Trophoblast cell (in vitro differentiated cells and primary cell): ENCODE results near the gene MTAP.

Experiments
- DNase-seq, 2 donors: peaks; one replicate each; pipeline ENCODE4 v3.0.0-alpha.2; 2016
- H2AFZ ChIP-seq: 2 replicates; pipeline ENCODE4 v1.6.1; 2013; ENCODE audit warnings: low read length, moderate library complexity, mild to moderate bottlenecking; ENCODE audit not compliant: insufficient read depth, poor library complexity
- H2AK5ac ChIP-seq: 2 replicates; pipeline ENCODE4 v1.6.1; 2013; ENCODE audit warnings: mild to moderate bottlenecking, low read length
- H2BK120ac ChIP-seq: 2 replicates; pipeline ENCODE4 v1.6.1; 2013; ENCODE audit warnings: low read length, mild to moderate bottlenecking, moderate library complexity; ENCODE audit not compliant: insufficient read depth, poor library complexity
- H2BK12ac ChIP-seq: 2 replicates; pipeline ENCODE4 v1.6.1; 2013; ENCODE audit warnings: mild to moderate bottlenecking, low read length, moderate library complexity
- H2BK5ac ChIP-seq: 2 replicates; pipeline ENCODE4 v1.6.1; 2013; ENCODE audit warnings: low read length, low read depth, moderate library complexity, mild to moderate bottlenecking; ENCODE audit not compliant: poor library complexity
- H3K14ac ChIP-seq: 2 replicates; pipeline ENCODE4 v1.6.1; 2013; ENCODE audit warnings: mild to moderate bottlenecking, low read length
- H3K18ac ChIP-seq: 2 replicates; pipeline ENCODE4 v1.6.1; 2013; ENCODE audit warnings: mild to moderate bottlenecking, low read length
- H3K23ac ChIP-seq: 2 replicates; pipeline ENCODE4 v1.6.1; 2013; ENCODE audit warnings: low read length
- H3K27ac ChIP-seq: 2 replicates; pipeline ENCODE4 v1.5.1; 2013; ENCODE audit warnings: low read depth, mild to moderate bottlenecking, inconsistent platforms, low read length, moderate library complexity
- H3K27me3 ChIP-seq: 2 replicates; pipeline ENCODE4 v1.6.1; 2013; ENCODE audit warnings: inconsistent platforms, mild to moderate bottlenecking, low read length, moderate library complexity; ENCODE audit not compliant: insufficient read depth
- H3K36me3 ChIP-seq, 2 experiments: 1 replicate in 1 of 2; 2 replicates in 1 of 2; pipeline ENCODE4 v1.6.1; 2013; ENCODE audit warnings: low read length in 2 of 2, mild to moderate bottlenecking in 2 of 2, moderate library complexity in 1 of 2; ENCODE audit not compliant: insufficient read depth in 2 of 2, control insufficient read depth in 1 of 2
- H3K4ac ChIP-seq: 2 replicates; pipeline ENCODE4 v1.6.1; 2013; ENCODE audit warnings: low read depth, mild to moderate bottlenecking, low read length, moderate library complexity
- H3K4me1 ChIP-seq, 2 experiments: 1 replicate in 1 of 2; 2 replicates in 1 of 2; pipeline ENCODE4 v1.6.1; 2013; ENCODE audit warnings: low read length in 2 of 2, mild to moderate bottlenecking in 2 of 2, moderate library complexity in 1 of 2; ENCODE audit not compliant: insufficient read depth in 2 of 2, control insufficient read depth in 1 of 2
- H3K4me2 ChIP-seq: 2 replicates; pipeline ENCODE4 v1.6.1; 2013; ENCODE audit warnings: inconsistent platforms, mild to moderate bottlenecking, low read length, moderate library complexity
- H3K4me3 ChIP-seq: 2 replicates; pipeline ENCODE4 v1.5.1; 2013; ENCODE audit warnings: mild to moderate bottlenecking, low read depth, low read length, inconsistent platforms
- H3K79me1 ChIP-seq: one replicate; pipeline ENCODE4 v1.6.1; 2013; ENCODE audit warnings: low read length
- H3K79me2 ChIP-seq: 2 replicates; pipeline ENCODE4 v1.6.1; 2013; ENCODE audit warnings: low read length, mild to moderate bottlenecking; ENCODE audit not compliant: control insufficient read depth, insufficient read depth, poor library complexity
- H3K9ac ChIP-seq: 2 replicates; pipeline ENCODE4 v1.6.1; 2013; ENCODE audit warnings: mild to moderate bottlenecking, low read length
- H3K9me3 ChIP-seq: 2 replicates; pipeline ENCODE4 v1.6.1; 2013; ENCODE audit warnings: low read depth, mild to moderate bottlenecking, control low read depth, inconsistent platforms, low read length; ENCODE audit not compliant: insufficient read depth
- H4K12ac ChIP-seq: 2 replicates; pipeline ENCODE4 v1.6.1; 2013; ENCODE audit warnings: low read depth, mild to moderate bottlenecking, low read length, moderate library complexity
- H4K8ac ChIP-seq: 2 replicates; pipeline ENCODE4 v1.6.1; 2013; ENCODE audit warnings: low read depth, mild to moderate bottlenecking, low read length, moderate library complexity
- H4K91ac ChIP-seq: one replicate; pipeline ENCODE4 v1.6.1; 2013; ENCODE audit warnings: low read depth, mild to moderate bottlenecking, low read length, moderate library complexity
- WGBS: extraction: QIAGEN DNeasy Blood & Tissue Kit; methylation state at CpG from one replicate; pipeline ENCODE4 v1.1.7; 2013; ENCODE audit warnings: missing lambda C conversion rate; ENCODE audit not compliant: insufficient read length, insufficient coverage; ENCODE audit errors: extremely low coverage; 5-methylcytosine and 5-hydroxymethylcytosine counted together

The MTAP gene

DNA sequence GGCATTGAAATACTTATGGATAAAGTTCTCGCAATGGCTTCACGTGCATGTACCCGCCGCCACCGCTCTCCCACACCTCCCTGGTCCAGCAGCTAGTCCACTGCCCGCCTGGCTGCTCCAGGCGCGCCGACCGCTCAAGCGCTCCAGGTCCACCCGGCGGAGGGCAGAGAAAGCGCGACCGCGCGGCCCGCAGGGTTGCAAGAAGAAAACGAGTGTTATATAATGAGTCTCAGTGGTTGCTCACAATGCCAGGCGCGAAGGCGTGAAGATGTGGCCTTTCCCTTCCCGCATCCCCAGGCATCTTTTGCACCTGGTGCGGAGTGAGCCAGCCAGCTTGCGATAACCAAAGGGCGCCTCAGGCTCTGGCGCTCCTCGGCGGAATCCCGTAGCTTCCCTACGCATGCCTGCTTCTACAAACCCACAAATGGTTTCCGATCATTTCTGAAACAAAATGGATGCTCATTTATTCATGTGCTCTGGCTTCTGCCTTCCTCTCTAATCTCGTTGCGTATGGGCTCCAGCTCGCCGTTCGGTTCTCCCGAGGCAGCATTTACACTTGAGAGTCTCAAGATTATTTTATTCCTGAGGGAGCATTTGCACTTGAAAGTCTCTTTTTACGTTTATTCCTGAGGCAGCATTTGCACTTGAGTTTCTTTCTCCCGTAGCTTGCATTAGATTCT lies 166.0 kb downstream of the MTAP start:
- no peak overlapping the region for H3K27ac ChIP-seq
- peaks cover 15% of the 10 kb centered on the region for H3K9me3 ChIP-seq
- no peak overlapping the region for H4K91ac ChIP-seq
- peak in 1 of 2 donors; percentile 43 for DNase-seq
- peak overlapping the region; percentile 27 for H3K4me2 ChIP-seq
- no peak overlapping the region for H3K4ac ChIP-seq
- no peak overlapping the region for H2BK5ac ChIP-seq
- no peak overlapping the region for H4K8ac ChIP-seq
- H3K18ac ChIP-seq, result no peak overlapping the region
- H3K9ac ChIP-seq, result no peak overlapping the region
- H3K14ac ChIP-seq, result no peak overlapping the region
- no peak overlapping the region for H2AFZ ChIP-seq
- H3K4me1 ChIP-seq, result peaks cover 17 to 24% of the 10 kb centered on the region in 2 experiments
- no peak overlapping the region for H3K23ac ChIP-seq
- H2BK120ac ChIP-seq, result no peak overlapping the region
- H3K79me2 ChIP-seq, result no peaks in the 10 kb centered on the region
- H2BK12ac ChIP-seq, result no peak overlapping the region
- peak overlapping the region; percentile 34 for H3K4me3 ChIP-seq
- WGBS, result no CpG with 5 or more reads among the region's 41 CpGs
- H3K79me1 ChIP-seq, result peaks cover 4% of the 10 kb centered on the region
- H4K12ac ChIP-seq, result no peak overlapping the region
- peaks cover 61% of the 10 kb centered on the region for H3K27me3 ChIP-seq
- H3K36me3 ChIP-seq, result no peaks in the 10 kb centered on the region
- no peak overlapping the region for H2AK5ac ChIP-seq

DNA sequence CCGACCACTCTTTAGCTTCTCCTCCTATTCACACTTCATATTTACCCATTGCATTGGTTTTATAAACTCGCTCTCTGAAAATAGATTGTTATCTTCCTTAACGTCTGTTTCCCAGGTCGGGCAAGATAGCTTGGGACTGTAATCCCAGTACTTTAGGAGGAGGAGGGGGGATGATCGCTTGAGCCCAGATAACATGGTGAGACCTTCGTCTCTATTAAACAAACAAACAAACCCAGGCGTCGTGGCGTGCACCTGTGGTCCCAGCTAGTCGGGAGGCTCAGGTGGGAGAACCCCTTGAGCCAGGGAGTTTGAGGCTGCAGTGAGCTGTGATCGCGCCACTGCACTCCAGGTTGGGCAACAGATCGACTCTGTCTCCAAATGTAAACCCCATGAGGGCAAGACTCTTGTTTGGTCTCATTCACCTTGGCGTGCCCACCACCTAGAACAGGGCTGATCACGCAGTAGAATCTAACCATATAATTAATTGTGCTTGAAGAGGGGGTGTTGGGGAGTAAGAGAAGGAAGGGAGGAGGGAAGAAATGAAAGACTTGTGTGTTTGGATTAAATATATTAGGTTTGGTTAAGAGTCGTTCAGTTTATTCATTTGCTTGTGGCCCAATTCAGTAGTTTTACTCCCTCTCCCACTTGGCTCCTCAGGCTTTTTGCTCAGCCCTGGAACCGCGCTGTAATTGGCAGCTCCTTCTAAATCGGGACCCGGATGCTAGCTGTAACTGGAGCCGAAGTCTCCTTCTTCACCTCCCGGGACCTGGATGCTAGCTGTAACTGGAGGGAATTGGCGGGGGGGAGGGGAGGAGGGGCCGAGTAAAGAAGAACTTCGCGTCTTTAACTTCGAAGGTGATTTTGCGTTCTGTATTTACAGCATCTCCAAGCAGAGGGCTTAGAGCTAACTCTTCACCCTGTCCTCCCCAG lies 166.8 kb downstream of the MTAP start:
- Histone ChIP-seq H3K27ac (no peak overlapping the region), H3K18ac (no peak overlapping the region), H2AK5ac (no peak overlapping the region), H2BK120ac (no peak overlapping the region), H3K14ac (no peak overlapping the region), H4K91ac (no peak overlapping the region), H3K4me2 (no peak overlapping the region), H4K12ac (no peak overlapping the region), H3K36me3 (no peaks in the 10 kb centered on the region), H3K9ac (no peak overlapping the region), H3K4me3 (no peak overlapping the region), H3K79me1 (peaks cover 4% of the 10 kb centered on the region), H3K79me2 (no peaks in the 10 kb centered on the region), H2BK5ac (no peak overlapping the region), H3K4ac (no peak overlapping the region), H3K9me3 (peaks cover 15% of the 10 kb centered on the region), H2BK12ac (no peak overlapping the region), H3K27me3 (peaks cover 67% of the 10 kb centered on the region), H4K8ac (no peak overlapping the region), H3K23ac (no peak overlapping the region), H3K4me1 (peaks cover 17 to 24% of the 10 kb centered on the region in 2 experiments), H2AFZ (no peak overlapping the region)
- 100% methylated on average over 1 of the region's 28 CpGs for WGBS
- DNase-seq, result no peak

DNA sequence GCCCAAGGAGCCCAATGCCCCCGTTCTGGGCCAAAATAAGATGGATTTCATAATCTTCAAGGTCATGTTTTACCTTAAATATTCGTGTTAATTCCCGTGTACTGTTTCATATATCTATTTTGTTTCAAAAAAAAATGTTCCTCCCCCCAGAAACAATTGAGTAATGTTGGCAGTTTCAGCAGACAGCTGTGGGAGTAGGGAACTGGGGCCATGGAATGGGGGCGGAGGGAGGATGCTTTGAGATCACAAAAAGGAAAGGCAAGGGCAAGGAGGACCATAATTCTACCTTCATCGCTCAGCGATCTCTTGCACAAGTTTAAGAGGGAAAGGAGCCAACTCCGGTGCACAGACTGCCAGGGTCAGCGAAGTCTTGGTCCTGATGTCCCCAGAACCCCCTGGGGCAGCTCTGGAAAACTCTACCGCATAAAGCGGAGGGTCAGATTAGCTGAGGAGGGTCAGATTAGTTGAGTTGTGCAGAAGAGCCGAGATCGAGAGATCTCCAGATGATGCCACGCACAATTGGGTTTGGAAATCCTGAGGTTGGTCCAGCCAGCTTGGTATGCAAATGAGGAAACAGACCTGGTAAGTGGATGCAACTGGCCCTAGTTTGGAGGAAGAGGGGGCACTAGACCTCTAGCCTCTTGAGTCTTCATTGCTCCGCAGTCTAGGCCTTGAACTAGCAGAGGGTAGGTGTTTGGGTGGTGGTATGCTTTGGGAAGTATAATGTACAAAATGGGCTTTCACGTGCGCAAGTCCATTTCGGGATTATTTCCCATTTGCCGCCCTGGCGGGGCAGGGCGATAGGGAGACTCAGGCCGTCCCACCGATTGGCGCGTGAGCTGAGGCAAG lies 167.7 kb downstream of the MTAP start:
- no peak overlapping the region for H2AFZ ChIP-seq
- H3K27me3 ChIP-seq, result peaks cover 72% of the 10 kb centered on the region
- H4K8ac ChIP-seq, result no peak overlapping the region
- no peaks in the 10 kb centered on the region for H3K79me2 ChIP-seq
- H3K9me3 ChIP-seq, result peaks cover 15% of the 10 kb centered on the region
- H2BK5ac ChIP-seq, result no peak overlapping the region
- no CpG with 5 or more reads among the region's 24 CpGs for WGBS
- H2BK12ac ChIP-seq, result no peak overlapping the region
- H4K12ac ChIP-seq, result no peak overlapping the region
- H3K4me2 ChIP-seq, result peak overlapping the region; percentile 38
- no peak for DNase-seq
- no peak overlapping the region for H3K18ac ChIP-seq
- no peak overlapping the region for H3K14ac ChIP-seq
- H2AK5ac ChIP-seq, result no peak overlapping the region
- no peaks in the 10 kb centered on the region for H3K36me3 ChIP-seq
- no peak overlapping the region for H3K23ac ChIP-seq
- peaks cover 5% of the 10 kb centered on the region for H3K79me1 ChIP-seq
- H4K91ac ChIP-seq, result no peak overlapping the region
- peaks cover 15 to 26% of the 10 kb centered on the region in 2 experiments for H3K4me1 ChIP-seq
- no peak overlapping the region for H3K9ac ChIP-seq
- no peak overlapping the region for H3K4me3 ChIP-seq
- H3K27ac ChIP-seq, result no peak overlapping the region
- H3K4ac ChIP-seq, result no peak overlapping the region
- no peak overlapping the region for H2BK120ac ChIP-seq
